CD4-positive, alpha-beta T cell treated with Interleukin-6 for 4 hours (primary cell): Measurements from ENCODE around the gene KRTAP2-3.
"Not testable (repeated sequence)": the region's sequence is repeated elsewhere in the genome, so short reads cannot be mapped to it uniquely, and the experiment has no call there.

ENCODE experiments used
- DNase-seq: peaks from one replicate; pipeline ENCODE4 v3.0.0-alpha.2; 2020; ENCODE audit warnings: mixed read lengths

KRTAP2-3 gene

DNA sequence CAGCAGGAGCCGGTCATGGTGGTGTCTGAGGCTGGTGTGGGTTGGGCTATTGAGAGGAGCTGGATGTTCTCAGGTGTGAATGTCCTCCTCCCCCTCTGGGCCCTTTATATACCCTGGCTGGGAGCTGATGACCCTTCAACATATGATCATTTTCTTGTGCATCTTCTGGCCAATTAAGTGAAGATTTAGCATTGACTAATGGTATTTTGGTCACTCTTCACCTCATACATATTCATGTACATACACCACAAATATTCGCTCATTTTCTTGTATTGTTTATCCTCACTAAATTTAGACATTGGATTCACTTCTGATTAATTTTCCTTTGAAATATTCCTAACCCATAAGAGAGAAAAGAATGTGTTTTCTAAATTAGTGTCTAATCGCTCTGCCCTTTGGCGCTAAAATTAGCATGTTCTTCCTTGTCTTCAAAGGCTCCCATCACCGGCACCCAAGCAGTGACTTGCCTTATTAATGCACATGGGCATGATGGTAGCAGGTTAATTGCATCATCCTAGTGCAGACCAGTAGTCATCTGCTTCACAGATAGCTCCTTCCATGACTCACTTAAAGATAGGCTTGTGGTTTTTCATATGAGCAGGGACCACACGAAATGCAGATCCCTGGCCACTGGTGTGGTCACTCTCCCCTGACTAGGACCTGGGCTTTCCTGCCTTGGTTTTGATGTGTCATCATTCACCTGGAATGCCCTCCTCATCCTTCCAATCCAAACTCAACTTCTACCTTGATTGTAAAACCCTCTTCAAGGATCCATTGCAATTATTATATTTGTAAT, 6.1 kb upstream of the KRTAP2-3 start, which contains the start of gene KRTAP2-4:
Gene KRTAP2-4 (minus strand): TSS at position 51 of the 796 bp plus-strand sequence. CDS start 34 bp downstream, at position 17.
- DNase-seq = no peak

DNA sequence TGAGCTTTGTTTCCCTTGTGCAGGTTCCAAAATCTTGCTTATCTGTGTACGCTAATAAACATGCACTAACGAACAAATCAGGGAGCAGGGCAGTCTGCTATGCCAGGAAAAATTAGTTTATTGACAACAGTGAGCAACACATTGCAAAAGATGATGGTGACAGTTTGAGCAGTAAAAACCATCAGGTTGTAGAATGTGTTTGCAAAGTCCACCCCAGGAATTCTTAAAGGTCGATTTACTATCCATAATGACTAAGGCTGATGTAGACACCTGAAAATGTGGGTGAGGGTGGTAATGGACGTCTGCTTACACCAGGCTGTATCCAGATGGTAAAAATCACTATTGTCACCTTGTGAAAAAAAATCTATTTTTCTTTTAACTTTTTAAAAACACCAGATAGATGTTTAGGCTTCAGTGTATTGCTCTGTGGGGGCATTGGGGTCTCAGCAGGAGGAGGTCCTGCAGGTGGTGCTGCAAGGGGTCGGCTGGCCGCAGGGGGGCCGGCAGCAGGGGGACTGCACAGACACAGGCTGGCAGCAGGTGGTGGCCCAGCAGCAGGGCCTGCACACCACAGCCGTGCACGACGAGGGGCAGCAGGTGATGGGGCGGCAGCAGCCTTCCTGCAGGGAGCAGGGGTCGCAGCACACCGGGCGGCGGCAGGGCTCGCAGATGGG, 5.2 kb upstream of the KRTAP2-3 start:
- not testable (repeated sequence) for DNase-seq

DNA sequence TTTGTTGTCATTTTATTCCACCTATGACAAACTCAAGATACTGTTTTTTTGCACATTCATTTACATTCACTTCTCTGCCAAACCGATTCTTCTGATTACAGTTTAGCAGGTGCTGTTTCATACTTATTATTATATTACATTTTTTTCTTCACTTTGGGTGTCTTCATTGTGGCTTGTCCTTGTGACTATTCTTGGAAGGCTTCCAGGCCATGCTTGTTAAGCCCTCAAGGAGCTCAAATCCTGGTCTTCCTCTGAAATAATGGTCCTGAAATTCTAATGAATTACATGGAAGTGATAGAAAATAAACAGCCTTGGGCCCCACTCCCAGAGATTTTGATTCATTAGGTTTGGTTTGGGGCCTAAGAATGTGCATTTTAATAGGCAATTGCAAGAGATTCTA, 4.4 kb upstream of the KRTAP2-3 start:
- no peak for DNase-seq

DNA sequence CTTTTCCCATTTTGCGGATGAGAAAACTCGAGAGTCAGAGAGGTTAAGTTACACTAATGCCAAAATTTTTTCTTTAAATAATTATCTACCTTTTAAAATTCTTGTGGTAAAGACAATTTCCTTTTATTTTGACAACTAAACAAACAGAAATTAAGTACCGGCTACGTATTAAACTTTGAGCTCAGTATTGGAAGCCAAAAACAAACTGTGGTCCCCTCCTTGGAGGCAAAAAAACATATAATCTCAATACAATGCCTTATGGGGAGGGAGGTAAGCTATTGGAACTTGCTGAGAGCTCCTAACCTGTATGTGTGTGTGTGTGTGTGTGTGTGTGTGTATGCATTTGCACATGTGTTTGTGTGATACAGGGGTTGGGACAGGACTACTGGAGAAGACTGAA, 3.5 kb upstream of the KRTAP2-3 start:
- no peak for DNase-seq

DNA sequence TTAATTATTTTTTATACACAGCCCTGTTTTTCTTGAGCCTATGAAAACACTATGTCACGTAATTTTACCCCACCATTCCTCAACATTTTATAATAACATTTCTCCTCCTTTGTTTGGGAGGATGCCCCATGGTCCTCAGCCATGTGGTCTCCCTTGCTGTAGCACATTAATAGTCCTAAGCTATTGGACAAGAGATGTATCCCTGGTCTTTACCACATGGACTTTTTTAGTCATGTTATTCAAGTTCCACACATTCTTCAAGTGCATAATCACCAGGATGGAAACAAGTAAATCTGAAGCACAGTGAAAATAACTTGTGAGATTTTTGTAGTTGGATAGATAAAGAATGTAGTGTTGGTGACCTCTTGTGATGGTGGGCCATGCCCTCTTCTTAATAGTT, 2.0 kb upstream of the KRTAP2-3 start:
- no peak for DNase-seq

DNA sequence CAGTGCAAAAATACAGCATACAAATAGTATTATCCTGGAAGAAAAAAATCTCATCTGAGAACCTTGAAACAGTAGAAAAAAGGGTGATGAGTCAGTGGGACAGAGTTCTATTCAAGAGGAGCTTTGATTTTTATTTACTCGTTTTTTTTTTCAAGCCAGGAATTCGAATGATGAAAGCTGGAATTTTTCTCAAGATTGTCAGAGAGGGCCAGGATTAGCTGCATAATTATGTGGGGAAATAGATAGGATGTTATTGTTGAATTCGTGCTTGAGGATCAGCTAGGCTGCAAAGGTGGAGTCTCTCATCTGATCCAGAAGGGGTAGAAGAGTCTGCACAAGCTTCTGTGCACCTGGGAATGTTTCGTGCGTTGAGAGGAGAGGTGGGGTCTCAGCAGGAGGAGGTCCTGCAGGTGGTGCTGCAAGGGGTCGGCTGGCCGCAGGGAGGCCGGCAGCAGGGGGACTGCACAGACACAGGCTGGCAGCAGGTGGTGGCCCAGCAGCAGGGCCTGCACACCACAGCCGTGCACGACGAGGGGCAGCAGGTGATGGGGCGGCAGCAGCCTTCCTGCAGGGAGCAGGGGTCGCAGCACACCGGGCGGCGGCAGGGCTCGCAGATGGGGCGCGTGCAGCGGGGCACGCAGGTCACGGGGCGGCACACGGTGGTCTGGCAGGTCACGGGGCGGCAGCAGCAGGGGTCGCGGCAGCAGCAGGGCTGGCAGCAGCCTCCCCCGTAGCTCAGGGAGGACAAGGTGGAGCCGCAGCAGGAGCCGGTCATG, 450 bp downstream of the KRTAP2-3 start:
- not testable (repeated sequence) for DNase-seq

DNA sequence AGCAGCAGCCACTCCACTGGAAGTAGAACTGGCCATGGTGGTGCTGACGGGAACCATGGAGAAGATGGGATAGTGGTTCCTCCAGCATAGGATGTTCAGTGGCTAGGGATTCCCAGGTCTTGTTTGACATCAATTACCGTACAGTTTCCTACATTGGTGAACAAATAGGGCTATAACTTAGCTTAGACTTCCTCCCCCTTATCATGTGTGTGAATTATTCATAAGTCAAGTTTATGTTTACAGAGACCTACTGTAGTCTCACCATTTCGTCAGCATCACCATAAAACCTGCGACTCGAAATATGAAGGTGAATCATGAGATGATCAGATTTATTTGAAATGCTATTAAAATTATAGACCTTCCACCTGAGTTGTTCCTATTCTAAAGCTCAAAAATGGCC, 1.2 kb downstream of the KRTAP2-3 start:
- DNase-seq = no peak

DNA sequence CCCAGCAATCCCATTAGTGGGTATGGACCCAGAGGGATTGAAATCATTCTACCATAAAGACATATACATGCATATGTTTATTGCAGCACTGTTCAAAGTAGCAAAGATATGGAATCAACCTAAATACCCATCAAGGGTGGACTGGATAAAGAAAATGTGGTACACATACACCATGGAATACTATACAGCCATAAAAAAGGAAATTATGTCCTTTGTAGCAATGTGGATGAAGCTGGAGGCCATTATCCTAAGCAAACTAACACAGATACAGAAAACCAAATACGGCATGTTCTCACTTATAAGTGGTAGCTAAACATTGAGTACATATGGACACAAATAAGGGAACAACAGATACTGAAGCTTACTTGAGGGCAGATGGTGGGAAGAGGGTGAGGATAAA, 2.4 kb downstream of the KRTAP2-3 start:
- no peak for DNase-seq

DNA sequence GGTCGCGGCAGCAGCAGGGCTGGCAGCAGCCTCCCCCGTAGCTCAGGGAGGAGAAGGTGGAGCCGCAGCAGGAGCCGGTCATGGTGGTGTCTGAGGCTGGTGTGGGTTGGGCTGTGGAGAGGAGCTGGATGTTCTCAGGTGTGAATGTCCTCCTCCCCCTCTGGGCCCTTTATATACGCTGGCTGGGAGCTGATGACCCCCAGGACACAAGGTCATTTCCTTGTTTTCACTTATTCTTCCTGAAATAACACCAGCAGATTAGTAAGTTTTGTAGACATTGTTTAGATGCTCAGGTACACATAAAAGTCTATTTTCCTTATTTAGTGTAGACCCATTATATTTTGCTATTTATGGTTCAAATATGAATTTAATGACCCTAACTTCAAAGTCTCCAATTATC, 4.8 kb downstream of the KRTAP2-3 start, which contains the start of gene KRTAP2-2:
Gene KRTAP2-2 (minus strand): TSS at position 101 of the 400 bp plus-strand sequence. CDS start 19 bp downstream, at position 82.
- not testable (repeated sequence) for DNase-seq

DNA sequence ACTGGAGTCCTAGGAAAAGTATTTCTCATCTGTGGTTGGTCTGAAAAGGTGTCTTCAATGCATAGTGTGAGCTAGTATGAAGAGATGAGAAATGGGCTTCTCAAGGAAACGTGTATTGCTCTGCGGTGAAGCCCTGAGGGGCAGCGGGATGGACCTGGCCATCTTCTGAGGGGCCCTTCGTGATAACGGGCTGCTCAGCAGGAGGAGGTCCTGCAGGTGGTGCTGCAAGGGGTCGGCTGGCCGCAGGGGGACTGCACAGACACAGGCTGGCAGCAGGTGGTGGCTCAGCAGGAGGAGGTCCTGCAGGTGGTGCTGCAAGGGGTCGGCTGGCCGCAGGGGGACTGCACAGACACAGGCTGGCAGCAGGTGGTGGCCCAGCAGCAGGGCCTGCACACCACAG, 5.4 kb downstream of the KRTAP2-3 start:
- not testable (repeated sequence) for DNase-seq

DNA sequence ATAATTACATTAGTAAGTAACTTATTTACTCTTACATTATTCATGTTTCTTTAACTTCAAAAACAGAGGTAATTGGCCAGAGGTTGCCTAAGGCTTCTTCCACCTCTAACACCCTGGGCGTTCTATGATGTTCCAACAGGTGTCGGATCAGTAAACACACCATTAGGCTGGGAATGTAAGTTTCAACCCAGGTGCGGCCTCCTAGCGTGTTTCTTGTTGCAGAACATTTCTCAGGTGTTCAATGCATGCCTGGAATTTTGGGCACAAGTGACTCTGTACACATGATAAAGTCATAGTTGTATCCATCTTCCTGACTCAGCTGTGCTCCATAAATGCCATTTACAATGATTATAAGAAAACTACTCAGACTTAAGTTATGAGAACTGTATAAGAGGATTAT, 5.9 kb downstream of the KRTAP2-3 start:
- DNase-seq = no peak

DNA sequence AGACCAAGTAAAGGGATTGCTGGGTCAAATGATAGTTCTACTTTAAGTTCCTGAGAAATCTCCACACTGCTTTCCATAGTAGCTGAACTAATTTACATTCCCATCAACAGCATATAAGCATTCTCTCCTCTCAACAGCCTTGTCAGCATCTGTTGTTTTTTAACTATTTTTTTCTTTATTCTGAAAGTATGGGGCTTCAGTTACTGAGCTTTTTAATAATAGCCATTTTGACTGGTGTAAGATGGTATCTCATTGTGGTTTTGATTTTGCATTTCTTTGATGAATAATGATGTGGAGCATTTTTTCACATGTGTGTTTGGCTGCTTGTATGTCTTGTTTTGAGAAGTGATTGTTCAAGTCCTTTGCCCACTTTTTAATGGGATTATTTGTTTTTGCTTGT, 7.3 kb downstream of the KRTAP2-3 start:
- no peak for DNase-seq

DNA sequence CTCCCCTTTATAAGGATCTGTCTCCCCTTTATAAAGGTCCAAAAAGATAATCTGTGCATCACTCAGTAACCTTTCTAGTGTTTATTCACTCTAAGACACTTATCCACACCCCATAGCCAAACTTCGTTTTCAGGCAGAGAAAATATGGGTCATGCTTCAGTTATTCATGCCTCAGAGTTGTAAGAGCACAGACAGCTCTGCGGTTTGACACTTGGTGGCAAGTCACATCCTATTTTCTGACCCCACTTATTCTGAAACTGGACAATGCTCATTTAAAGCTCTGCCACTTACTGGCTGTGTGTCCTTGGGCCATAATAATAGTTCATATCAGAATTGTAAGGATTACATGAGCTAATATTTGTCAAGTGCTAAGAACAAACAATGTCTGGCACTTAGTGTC, 10.8 kb downstream of the KRTAP2-3 start:
- DNase-seq = no peak

DNA sequence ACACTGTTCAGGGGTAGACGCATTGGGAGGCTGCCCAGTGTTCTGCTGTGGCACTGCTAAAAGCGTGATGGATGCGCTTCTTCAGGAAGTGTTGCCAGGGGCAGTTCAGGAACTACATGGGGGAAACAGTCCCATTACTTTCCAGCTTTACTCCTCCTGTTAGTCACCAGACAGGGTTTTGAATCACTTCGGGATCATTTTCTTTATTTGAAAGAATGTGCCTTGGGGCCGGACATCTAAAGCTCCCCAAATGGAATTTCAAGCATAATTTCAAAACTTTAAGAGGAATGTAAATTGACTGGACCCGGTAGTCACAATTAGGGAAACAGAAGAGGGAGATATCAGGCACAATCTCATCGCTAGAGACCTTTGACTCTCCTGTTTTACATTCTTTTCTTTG, 11.5 kb downstream of the KRTAP2-3 start:
- no peak for DNase-seq

DNA sequence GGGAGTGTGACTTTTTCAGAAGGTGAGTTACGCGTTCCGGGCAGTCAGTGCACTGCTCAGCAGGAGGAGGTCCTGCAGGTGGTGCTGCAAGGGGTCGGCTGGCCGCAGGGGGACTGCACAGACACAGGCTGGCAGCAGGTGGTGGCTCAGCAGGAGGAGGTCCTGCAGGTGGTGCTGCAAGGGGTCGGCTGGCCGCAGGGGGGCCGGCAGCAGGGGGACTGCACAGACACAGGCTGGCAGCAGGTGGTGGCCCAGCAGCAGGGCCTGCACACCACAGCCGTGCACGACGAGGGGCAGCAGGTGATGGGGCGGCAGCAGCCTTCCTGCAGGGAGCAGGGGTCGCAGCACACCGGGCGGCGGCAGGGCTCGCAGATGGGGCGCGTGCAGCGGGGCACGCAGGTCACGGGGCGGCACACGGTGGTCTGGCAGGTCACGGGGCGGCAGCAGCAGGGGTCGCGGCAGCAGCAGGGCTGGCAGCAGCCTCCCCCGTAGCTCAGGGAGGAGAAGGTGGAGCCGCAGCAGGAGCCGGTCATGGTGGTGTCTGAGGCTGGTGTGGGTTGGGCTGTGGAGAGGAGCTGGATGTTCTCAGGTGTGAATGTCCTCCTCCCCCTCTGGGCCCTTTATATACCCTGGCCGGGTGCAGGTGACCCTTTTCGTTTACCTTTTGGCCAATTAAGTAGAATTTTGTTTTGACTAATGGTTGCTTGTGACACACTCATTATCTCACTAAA, 13.0 kb downstream of the KRTAP2-3 start, which contains the start of gene KRTAP2-1:
Gene KRTAP2-1 (minus strand): TSS at position 582 of the 731 bp plus-strand sequence. CDS start 49 bp downstream, at position 533.
- not testable (repeated sequence) for DNase-seq

DNA sequence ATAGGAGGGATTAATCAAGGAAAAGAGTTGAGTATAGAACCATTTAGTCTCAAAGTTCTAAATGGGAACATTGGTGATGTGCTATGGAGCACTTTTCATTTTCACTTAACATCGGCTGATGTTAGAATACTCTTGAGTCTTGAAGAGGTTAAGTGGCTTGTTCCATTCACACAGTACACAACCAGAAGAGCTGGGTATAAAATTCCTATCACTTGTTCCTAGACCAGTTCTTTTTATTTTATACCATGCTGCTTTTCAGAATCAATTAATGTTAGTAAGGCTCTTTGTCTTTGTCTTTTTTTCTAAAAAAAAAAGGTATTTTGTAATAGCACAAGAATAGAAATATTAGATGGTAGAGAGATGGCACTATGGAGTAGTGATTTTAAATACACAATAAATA, 17.0 kb downstream of the KRTAP2-3 start:
- DNase-seq = no peak

DNA sequence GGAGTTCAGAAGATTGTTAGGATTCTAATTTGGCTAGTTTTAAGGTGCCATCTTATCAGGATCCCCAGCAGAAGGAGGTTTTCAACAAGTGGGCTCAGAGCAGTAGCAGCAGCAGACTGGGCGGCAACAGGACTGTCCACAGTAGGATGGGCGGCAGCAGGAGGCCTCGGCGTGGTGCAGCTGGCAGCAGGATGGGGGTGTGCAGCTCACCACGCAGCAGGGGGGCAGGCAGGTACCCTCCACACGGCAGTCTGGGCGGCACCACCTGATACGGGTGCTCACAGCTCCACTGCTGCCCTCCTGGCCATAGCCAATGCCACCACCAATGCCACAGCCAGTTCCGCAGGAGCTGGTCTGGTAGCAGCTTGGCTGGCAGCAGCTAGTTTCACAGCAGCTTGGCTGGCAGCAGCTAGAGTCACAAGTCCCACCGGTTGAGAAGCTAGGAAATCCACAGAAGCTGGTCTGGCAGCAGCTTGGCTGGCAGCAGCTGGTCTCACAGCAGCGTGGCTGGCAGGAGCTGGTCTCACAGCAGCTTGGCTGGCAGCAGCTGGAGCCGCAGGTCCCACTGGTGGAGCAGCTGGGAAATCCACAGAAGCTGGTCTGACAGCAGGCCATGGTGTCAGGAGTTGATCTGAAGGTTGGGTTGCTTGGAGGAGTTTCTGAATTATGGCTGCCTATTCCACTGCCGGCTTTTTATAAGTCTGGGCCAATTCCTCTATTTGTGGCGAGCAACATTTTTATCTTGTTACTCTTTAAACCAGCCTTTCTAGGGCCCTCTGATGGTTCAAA, 18.9 kb downstream of the KRTAP2-3 start, which contains the start of gene KRTAP1-1:
Gene KRTAP1-1 (minus strand): TSS at position 668 of the 789 bp plus-strand sequence. CDS start 53 bp downstream, at position 615.
- not testable (repeated sequence) for DNase-seq

DNA sequence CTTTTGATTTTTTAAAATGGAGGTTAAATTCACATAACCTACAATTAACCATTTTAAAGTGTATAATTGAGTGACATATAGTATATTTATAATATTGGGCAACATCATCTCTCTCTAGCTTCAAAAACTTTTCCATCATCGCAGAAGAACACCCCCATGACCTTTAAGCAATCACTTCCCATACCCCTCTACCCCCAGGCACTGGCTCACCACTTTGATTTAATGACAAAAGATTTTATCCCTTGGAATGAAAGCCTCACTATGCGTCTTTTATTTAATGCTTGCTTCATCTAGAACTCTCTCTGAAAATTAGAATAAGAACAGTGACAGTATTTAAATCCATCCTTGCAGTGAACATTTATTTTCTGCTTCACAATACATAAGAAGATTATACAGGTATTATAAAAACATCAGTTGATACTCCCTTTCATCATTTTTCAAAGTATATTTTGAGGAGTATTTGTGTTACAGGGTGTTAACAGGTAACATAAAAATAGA, 22.0 kb downstream of the KRTAP2-3 start:
- no peak for DNase-seq

DNA sequence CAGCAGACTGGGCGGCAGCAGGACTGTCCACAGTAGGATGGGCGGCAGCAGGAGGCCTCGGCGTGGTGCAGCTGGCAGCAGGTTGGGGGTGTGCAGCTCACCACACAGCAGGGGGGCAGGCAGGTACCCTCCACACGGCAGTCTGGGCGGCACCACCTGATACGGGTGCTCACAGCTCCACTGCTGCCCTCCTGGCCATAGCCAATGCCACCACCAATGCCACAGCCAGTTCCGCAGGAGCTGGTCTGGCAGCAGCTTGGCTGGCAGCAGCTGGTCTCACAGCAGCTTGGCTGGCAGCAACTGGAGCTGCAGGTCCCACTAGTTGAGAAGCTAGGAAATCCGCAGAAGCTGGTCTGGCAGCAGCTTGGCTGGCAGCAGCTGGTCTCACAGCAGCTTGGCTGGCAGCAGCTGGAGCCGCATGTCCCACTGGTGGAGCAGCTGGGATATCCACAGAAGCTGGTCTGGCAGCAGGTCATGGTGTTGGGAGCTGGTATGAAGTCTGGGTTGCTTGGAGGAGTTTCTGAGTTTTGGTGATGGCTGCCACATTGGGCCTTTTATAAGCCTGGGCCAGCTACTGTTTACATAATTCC, 25.5 kb downstream of the KRTAP2-3 start, which contains the start of gene KRTAP1-3:
Gene KRTAP1-3 (minus strand): TSS at position 529 of the 590 bp plus-strand sequence. CDS start 53 bp downstream, at position 476.
- DNase-seq = not testable (repeated sequence)

DNA sequence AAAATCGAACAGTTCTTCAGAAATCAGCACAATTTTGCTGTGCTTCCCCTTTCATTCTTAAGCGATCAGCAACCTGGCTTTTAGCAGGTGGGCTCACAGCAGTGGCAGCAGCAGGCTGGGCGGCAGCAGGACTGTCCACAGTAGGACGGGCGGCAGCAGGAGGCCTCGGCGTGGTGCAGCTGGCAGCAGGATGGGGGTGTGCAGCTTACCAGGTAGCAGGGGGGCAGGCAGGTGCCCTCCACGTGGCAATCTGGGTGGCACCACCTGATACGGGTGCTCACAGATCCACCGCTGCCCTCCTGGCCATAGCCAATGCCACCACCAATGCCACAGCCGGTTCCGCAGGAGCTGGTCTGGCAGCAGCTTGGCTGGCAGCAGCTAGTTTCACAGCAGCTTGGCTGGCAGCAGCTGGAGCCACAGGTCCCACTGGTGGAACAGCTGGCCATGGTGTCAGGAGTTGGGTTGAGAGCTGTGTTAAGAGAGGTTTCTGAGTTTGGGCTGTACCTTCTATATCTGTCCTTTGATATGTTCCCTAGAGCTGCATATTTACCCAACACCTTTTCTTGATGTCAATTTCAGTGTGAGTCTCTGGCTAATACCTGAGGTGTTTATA, 30.2 kb downstream of the KRTAP2-3 start, which contains the start of gene KRTAP1-4:
Gene KRTAP1-4 (minus strand): TSS at position 563 of the 613 bp plus-strand sequence. CDS start 117 bp downstream, at position 446.
- DNase-seq = no peak
